HG03135 (cell line): ENCODE results near the gene TRIM47.

Experiments
- ATAC-seq: cut with Tn5 transposase; IDR thresholded peaks from one replicate; pipeline ENCODE4 v1.9.1; 2021; ENCODE audit warnings: mild to moderate bottlenecking, moderate library complexity; ENCODE audit not compliant: unreplicated experiment

The TRIM47 gene

DNA sequence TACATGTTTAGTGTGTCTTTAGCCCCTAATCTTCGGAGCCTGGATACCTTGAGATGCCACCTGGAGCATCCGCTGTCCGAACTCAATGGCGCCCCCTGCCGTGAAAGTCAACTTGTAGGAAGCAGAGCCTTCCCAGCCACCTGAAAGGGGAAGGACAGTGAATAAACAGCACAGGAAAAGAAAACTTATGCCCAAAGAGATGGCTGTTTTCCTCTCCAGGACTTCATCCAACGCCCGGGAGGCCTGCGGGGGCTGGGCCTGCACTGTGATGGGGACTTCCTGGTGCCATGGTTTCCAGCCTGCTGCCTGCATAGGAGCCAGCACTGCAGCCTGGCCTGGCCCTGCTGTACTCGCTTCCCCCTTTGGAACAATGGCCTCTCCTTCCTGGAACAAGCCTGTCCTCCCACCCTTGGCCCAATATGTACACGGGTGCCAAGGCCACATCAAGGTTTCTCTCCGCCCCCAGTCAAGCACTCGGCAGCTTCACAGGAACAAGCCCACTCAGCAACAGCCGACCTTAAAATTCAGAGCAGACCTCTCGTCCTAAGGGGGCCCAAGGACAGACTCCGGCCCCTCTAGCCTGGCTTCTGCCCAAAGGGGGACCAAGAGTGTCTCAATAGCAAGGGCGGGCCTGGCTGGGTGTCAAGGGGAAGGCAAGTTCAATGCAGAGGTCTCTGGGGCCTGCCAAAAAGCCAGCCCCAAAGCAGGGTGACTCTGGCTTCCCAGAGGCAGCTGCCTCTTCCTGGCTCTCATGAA, 29.7 kb downstream of the TRIM47 start:
- no peak for ATAC-seq

- no peak for ATAC-seq
These were observed 30.5 kb downstream of the TRIM47 start for GRCh38 chr17:75847614-75848522.

DNA sequence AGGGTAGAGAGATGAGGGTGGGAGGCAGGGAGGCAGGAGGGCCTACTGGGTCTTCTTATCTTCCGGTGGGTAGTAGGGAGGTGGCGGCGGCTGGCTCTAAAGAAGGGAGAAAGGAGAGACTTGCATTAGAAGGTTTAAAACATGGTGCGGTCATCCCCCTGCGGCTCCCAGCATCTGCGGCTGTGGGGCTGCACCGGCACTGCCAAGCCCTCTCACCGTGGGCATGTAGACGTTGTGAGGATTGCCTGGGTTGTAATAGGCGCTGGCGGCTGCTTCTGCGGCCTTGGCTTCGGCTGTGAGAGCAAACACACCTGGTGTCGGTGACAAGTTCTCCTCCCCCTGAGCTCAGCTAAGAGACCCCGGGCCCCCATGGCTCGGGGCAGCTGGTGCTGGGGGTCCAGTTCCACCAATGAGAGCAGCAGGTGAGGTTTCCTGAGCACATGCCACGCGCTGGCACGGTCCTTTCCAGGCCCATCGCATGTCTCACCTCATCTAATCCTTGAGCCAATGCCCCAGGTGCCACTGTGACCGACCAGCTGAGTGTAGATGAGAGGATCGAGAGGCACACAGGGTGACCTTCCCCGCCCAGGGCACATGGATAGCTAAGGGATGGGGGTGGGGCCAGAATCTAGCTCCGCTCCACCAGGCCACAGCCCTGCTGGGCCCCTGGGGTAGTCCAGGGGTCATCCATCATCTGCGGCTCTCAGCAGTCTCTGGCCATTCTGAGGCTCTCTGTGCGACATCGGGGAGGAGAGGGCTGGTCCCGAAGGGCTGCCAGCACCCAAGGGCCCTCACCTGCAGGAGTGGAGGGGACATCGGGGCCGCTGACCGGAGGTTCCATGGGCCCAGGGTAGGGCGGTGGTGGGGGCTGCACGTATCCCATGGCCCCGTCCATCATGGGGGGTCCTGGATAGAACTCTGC, 31.4 kb downstream of the TRIM47 start:
- no peak for ATAC-seq

DNA sequence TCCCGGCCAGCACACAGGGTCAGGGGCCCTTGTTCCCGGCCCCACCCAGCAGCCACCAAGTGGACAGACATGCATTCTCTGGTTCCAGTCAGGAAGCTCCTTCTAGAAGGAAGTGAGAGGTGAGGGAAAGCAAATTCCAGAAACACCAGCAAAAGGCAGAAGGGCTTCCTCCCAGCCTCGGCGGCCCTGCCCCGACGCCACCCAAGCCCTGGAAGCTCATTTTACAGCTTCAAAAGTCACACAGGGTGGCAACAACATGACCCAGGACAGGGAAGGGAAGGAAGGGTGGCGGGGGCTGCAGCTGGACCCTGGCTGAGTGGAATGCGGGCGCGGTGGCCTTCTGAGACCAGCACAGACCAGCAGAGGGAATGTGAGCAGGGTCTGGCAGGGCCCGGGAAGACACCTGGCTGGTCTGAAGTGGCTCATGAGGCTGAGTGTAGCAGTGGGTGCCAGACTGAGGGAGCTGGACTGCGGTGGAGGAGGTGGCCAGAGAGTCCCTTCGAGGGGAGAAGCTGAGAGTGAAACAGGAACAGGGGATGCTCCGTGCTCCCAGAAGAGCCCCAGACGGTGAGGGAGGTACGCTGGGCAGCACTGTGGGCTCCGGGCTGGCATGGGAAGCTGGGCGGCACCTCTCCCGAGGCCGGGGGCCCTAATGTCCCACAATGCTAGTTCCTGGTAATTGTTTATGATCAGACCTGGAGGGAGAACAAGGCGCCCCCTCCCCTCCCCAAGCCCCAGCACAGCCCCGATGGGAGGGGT, 32.3 kb downstream of the TRIM47 start:
- no peak for ATAC-seq

DNA sequence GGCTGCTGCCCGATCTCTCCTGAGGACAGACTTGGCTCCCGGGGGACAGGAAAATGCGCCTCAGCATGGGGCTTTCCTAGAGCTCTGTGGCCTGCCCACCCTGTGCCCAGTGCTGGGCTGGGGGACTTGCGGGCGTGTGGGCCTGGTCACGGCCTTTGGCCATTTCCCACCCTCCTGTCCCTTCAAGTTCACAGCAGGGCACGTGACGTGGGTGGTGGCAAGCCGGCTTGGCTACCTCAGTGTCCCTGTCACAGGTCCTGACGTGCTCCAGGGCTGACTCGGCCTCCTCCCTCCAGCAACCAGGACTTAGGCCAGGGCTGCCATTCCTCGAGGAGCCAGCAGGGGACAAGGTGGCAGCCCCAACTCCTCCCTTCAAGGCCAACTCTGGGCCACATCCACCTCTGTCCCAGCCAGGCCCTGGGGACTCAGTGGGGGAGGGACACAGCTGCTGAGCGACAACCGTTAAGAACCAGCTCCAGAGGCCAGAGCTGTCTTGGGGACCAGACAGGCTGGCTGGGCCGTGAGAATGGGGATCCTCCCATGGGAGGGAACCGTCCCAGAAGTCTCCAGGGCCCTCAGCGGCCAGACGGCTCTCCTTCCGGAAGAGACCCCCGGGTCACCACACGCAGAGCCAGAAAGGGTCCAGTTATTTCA, 33.2 kb downstream of the TRIM47 start:
- peak; percentile 72 for ATAC-seq

GRCh38 chr17:75844530-75845057, 33.8 kb downstream of the TRIM47 start:
- ATAC-seq, result no peak

- ATAC-seq, result no peak
These were observed 34.5 kb downstream of the TRIM47 start, which contains the start of gene UNC13D for GRCh38 chr17:75843577-75844529. UNC13D (minus strand) TSS chr17:75844404; CDS start chr17:75844337, 67 bp downstream.

DNA sequence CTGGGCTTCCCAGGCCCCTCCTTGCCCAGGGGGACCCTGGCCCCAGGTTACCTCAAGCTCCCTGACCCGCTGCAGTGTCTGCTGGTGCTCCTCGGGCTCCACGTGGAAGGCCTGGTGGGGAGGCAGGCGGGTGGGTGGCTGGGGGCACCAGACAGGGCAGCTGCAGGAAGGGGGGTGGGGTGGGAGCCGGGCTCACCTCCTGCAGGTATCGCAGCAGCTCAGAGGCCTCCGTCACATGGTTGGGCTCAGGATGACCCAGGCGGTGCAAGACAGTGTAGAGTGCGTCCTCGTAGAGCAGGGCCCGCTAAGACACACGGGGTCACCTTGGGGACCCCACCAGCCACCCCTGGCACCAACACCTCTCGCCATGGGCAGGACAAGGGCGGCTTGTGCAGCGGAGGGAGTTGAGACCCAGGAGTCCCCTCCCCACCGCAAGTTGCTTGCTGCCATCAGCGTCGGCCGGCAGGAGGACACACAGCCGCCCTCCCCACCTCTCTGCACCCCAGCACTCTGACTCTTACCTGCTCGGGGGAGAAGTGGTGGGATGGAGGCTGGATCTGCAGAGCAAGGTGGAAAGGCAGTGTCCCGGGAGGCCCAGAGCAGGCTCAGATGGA, 35.3 kb downstream of the TRIM47 start:
- no peak for ATAC-seq

- ATAC-seq, result no peak
These were observed 36.0 kb downstream of the TRIM47 start for GRCh38 chr17:75842411-75842810.

GRCh38 chr17:75840799-75841164, 37.6 kb downstream of the TRIM47 start:
- no peak for ATAC-seq

- ATAC-seq, result no peak
These were observed 38.2 kb downstream of the TRIM47 start for GRCh38 chr17:75839942-75840798.

GRCh38 chr17:75838410-75838809, 40.0 kb downstream of the TRIM47 start:
- ATAC-seq, result no peak

GRCh38 chr17:75837899-75838298, 40.5 kb downstream of the TRIM47 start:
- ATAC-seq, result no peak

DNA sequence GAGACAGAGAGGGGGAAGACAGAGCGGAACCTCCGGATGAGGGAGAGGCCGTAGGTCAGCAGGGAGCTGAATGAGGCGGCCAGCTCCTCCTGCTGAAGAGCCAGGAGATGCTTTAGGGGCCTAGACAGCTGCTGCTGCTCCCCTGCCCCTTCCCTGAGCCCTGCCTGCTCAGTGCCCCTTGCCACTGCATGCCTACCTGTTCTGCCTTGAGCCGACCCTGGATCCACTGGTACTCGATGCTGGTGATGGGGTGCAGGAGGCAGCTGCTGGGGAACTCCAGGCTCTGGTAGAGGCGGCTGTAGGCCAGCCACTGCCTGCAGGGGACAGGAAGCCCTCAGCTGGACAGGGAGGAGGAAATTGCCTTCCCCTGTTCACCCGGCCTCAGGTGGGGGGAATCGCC, 41.8 kb downstream of the TRIM47 start:
- ATAC-seq, result no peak

- ATAC-seq, result no peak
These were observed 42.8 kb downstream of the TRIM47 start for GRCh38 chr17:75835654-75835987.

DNA sequence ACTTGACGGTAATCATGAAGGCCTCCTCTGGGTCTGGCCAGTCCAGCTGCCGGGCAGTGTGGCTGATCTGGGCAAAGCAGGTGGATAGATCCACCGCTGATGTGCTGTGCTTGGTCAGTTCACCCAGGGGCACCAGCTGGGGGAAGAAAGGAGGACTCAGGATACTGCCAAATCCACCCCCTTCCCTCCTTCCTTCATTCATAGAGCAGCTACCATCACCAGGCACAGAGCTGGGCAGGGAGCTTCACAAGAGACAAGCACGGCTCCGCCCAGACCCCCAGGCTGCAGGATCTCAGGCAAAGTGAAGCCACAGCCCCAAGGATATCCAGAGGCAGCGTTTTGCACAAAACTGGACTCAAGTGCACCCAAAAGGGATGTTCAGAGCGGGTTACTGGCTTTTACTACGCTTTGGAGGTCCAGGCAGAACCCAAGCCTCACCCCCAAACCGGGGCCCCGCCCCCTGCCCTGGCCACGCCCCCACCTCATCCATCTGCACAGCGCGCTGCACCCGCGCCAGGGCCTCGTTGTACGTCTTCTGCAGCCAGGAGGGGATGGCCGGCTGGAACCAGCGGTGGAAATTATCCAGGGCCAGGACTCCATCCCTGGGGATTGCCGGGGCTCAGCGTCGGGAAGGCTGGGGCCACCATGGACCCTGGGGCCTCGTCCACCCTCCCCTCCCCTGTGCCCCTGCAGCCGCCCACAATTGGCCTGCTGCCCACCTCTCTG, 43.3 kb downstream of the TRIM47 start:
- no peak for ATAC-seq
